ENCODE results near the gene PLD6.

Gene PLD6

GRCh38 chr17:17226451-17227265 is 20.5 kb upstream of the PLD6 start:
- no peak for ATAC-seq

- no peak for ATAC-seq
Observed at GRCh38 chr17:17225901-17226300, 19.8 kb upstream of the PLD6 start.

- no peak for ATAC-seq
Observed at GRCh38 chr17:17224137-17224536, 18.0 kb upstream of the PLD6 start.

GRCh38 chr17:17223736-17224135 is 17.6 kb upstream of the PLD6 start:
- no peak for ATAC-seq

- no peak for ATAC-seq
Observed at GRCh38 chr17:17221329-17221728, 15.2 kb upstream of the PLD6 start.

- no peak for ATAC-seq
Observed at GRCh38 chr17:17220529-17220928, 14.4 kb upstream of the PLD6 start.

- ATAC-seq, result no peak
Observed at GRCh38 chr17:17217995-17218394, 11.9 kb upstream of the PLD6 start.

- no peak for ATAC-seq
Observed at GRCh38 chr17:17216776-17217175, 10.6 kb upstream of the PLD6 start.

- ATAC-seq, result no peak
Observed at GRCh38 chr17:17216236-17216635, 10.1 kb upstream of the PLD6 start.

- ATAC-seq, result no peak
Observed at GRCh38 chr17:17215575-17215974, 9.4 kb upstream of the PLD6 start.

GRCh38 chr17:17214646-17215436 is 8.7 kb upstream of the PLD6 start:
- no peak for ATAC-seq

- no peak for ATAC-seq
Observed at GRCh38 chr17:17213775-17214174, 7.6 kb upstream of the PLD6 start.

GRCh38 chr17:17207998-17208397 is 1.9 kb upstream of the PLD6 start:
- ATAC-seq, result no peak

GRCh38 chr17:17206913-17207335 is 791 bp upstream of the PLD6 start:
- ATAC-seq, result no peak

GRCh38 chr17:17205368-17206123 is 587 bp downstream of the PLD6 start:
- peak; percentile 65 to 70 for ATAC-seq

- no peak for ATAC-seq
Observed at GRCh38 chr17:17204635-17205231, 1.4 kb downstream of the PLD6 start.

- ATAC-seq, result no peak
Observed at GRCh38 chr17:17204041-17204591, 2.0 kb downstream of the PLD6 start.

- no peak for ATAC-seq
Observed at GRCh38 chr17:17203173-17203730, 2.9 kb downstream of the PLD6 start.

GRCh38 chr17:17201907-17202306 is 4.2 kb downstream of the PLD6 start:
- no peak for ATAC-seq

GRCh38 chr17:17201271-17201670 is 4.9 kb downstream of the PLD6 start:
- ATAC-seq, result no peak

GRCh38 chr17:17200831-17201230 is 5.3 kb downstream of the PLD6 start:
- no peak for ATAC-seq

- no peak for ATAC-seq
Observed at GRCh38 chr17:17200311-17200710, 5.8 kb downstream of the PLD6 start.
